Gastrocnemius medialis (tissue), 4 donors: ENCODE measurements around the gene ZCCHC24. TPM values are rescaled to one million over a fixed set of nuclear protein-coding genes. Genes with fewer than 3 reads are reported as not detected.

Experiments used
- ATAC-seq, 2 donors: fragments of 150-250 bp; one replicate each; pipeline ENCODE4 v1.9.1; 2016
- DNase-seq, 2 donors: peaks; one replicate each; pipeline ENCODE4 v3.0.0-alpha.2; 2019
- H3K27ac ChIP-seq, 4 donors: fragments of 200-600 bp; sonication (generic); 1 replicate in 1 of 4; 2 replicates in 3 of 4; pipeline ENCODE4 v1.5.1; 2016 to 2018; ENCODE audit warnings: mild to moderate bottlenecking in 2 of 4, moderate library complexity in 1 of 4
- H3K27me3 ChIP-seq, 3 donors: fragments of 200-600 bp; sonication (generic) in 2 of 3; 1 replicate in 1 of 3; 2 replicates in 2 of 3; pipeline versions ENCODE4 v1.5.1 to v1.6.0; 2016 to 2019; ENCODE audit warnings: mild to moderate bottlenecking in 1 of 3, moderate library complexity in 1 of 3
- H3K36me3 ChIP-seq, 2 donors: fragments of 200-600 bp; sonication (generic) in 1 of 2; one replicate each; pipeline ENCODE4 v1.5.1; 2017 to 2018
- H3K4me1 ChIP-seq, 2 donors: fragments of 200-600 bp; sonication (generic) in 1 of 2; one replicate each; pipeline ENCODE4 v1.5.1; 2016 to 2017; ENCODE audit warnings: mild to moderate bottlenecking in 2 of 2
- H3K4me3 ChIP-seq, 4 donors: fragments of 200-600 bp; sonication (generic) in 3 of 4; 1 replicate in 1 of 4; 2 replicates in 3 of 4; pipeline ENCODE4 v1.5.1; 2016 to 2019; ENCODE audit warnings: mild to moderate bottlenecking in 2 of 4
- H3K9me3 ChIP-seq, 3 donors: fragments of 200-600 bp; sonication (generic) in 2 of 3; 1 replicate in 1 of 3; 2 replicates in 2 of 3; pipeline ENCODE4 v1.5.1; 2016 to 2019
- POLR2A ChIP-seq, 2 donors: fragments of 450-650 bp; IDR thresholded peaks; one replicate each; pipeline ENCODE4 v1.6.1; 2017; ENCODE audit warnings: antibody characterized with exemption in 2 of 2, mild to moderate bottlenecking in 2 of 2, moderate library complexity in 2 of 2
- in situ Hi-C, 4 donors: fragments of 200-750 bp; cut with MboI; loops; one replicate each; pipeline versions ENCODE4 v1.15.0 to v1.8.0; 2017; ENCODE audit warnings: low sequenced_read_pairs in 4 of 4
- intact Hi-C: fragments of 100-400 bp; cut with DNase I; formaldehyde crosslinking; loops from one replicate; pipeline ENCODE4 v1.15.1; 2023; ENCODE audit warnings: low total_unique reads
- total RNA-seq, 4 donors: library from RNA; depleted of rRNA; stranded (reverse); fragments of >200 nt; gene quantifications; one replicate each; pipeline versions ENCODE4 v1.1.0 to v1.2.3, GENCODE V29; 2016
- TF ChIP-seq, protein P1 (sequence below), 5 experiments: fragments of 450-650 bp in 3 of 5; fragments of 200-600 bp in 2 of 5; sonication (generic) in 2 of 5; IDR thresholded peaks in 4 of 5; conservative IDR thresholded peaks in 1 of 5; 1 replicate in 4 of 5; 2 replicates in 1 of 5; pipeline ENCODE4 v1.5.1; 2016 to 2019; ENCODE audit warnings: antibody characterized with exemption in 5 of 5, mild to moderate bottlenecking in 3 of 5, moderate library complexity in 3 of 5

The ZCCHC24 gene
- total RNA-seq, 4 donors from 2014 or later: 59.6 to 122 (median 84.5) TPM

DNA sequence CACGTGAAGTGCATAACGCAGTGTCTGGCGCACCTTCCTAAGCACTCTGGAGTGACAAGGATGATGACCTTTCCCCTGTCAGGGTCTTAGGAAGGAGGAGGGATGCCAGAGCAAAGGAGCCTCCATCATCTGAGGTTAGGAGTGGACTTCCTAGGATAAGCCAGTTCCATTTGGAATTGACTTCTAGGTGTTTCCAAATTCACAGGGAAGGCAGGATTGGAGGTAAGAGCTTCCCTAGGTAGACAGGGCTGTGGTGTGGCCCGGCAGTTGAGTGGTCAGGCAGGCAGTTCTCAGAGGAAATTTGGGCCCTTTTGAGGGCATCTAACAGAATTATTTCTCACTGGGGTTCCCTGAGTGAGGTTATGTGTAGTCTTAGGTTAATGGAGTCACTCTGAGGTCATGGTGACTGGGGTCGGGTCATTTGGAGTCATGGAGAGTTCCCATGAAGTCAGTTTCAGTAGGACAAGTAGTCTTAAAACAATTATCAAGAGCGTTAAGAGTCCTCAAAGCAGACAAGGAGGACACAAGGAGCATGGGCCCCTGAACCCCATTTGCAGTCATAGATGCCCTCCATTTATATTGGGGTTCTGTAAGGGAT is 89.9 kb downstream of the ZCCHC24 start:
- H3K27ac ChIP-seq: no peak overlapping the region
- intact Hi-C loops (no loop called here), in situ Hi-C loops (loop anchor here in 1 of 4 donors (25.0 kb wide), 1 partner anchor 582 kb away; the partner anchor contains the start of gene SFTPD)
- no peak overlapping the region for H3K4me3 ChIP-seq
- H3K36me3 ChIP-seq: peaks cover 0 to 43% of the 10 kb centered on the region in 2 donors
- H3K9me3 ChIP-seq: no peaks in the 10 kb centered on the region
- ATAC-seq (no peak), DNase-seq (peak in 1 of 2 donors; percentile 6)
- no peaks in the 10 kb centered on the region for H3K27me3 ChIP-seq
- no peak for TF ChIP-seq POLR2A (IDR thresholded peaks at IDR 0.05)
- TF ChIP-seq, protein P1, sequence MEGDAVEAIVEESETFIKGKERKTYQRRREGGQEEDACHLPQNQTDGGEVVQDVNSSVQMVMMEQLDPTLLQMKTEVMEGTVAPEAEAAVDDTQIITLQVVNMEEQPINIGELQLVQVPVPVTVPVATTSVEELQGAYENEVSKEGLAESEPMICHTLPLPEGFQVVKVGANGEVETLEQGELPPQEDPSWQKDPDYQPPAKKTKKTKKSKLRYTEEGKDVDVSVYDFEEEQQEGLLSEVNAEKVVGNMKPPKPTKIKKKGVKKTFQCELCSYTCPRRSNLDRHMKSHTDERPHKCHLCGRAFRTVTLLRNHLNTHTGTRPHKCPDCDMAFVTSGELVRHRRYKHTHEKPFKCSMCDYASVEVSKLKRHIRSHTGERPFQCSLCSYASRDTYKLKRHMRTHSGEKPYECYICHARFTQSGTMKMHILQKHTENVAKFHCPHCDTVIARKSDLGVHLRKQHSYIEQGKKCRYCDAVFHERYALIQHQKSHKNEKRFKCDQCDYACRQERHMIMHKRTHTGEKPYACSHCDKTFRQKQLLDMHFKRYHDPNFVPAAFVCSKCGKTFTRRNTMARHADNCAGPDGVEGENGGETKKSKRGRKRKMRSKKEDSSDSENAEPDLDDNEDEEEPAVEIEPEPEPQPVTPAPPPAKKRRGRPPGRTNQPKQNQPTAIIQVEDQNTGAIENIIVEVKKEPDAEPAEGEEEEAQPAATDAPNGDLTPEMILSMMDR (IDR thresholded peaks at IDR 0.05 in 4 of 5, conservative IDR thresholded peaks at IDR 0.05 in 1 of 5): no peak
- peaks cover 10 to 13% of the 10 kb centered on the region in 2 donors for H3K4me1 ChIP-seq

DNA sequence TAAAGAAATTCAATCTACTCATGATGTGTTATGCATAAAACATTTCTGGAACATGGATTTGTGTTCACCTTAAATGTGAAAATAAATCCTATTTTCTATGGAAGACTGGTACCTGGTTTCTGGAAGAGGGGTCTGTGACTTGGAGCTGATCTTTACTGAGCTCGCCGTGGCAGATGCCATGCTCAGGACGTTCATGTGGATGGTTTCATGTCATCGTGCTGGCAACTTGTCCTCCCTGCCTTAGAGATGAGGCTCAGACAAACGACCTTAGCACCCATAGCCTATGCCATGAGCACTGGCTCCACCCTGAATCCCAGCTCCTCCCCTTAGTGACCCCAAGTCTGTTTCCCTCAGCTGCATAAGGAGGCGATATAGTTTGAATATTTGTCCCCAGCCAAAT is 90.8 kb downstream of the ZCCHC24 start:
- ATAC-seq: no peak
- H3K27me3 ChIP-seq: no peaks in the 10 kb centered on the region
- H3K4me1 ChIP-seq: peaks cover 10 to 13% of the 10 kb centered on the region in 2 donors
- H3K27ac ChIP-seq: no peak overlapping the region
- H3K9me3 ChIP-seq: no peaks in the 10 kb centered on the region
- no peak for TF ChIP-seq POLR2A (IDR thresholded peaks at IDR 0.05)
- intact Hi-C loops (no loop called here), in situ Hi-C loops (loop anchor here in 1 of 4 donors (25.0 kb wide), 1 partner anchor 583 kb away; the partner anchor contains the start of gene SFTPD)
- H3K36me3 ChIP-seq: peaks cover 0 to 52% of the 10 kb centered on the region in 2 donors
- DNase-seq: no peak
- H3K4me3 ChIP-seq: no peak overlapping the region

DNA sequence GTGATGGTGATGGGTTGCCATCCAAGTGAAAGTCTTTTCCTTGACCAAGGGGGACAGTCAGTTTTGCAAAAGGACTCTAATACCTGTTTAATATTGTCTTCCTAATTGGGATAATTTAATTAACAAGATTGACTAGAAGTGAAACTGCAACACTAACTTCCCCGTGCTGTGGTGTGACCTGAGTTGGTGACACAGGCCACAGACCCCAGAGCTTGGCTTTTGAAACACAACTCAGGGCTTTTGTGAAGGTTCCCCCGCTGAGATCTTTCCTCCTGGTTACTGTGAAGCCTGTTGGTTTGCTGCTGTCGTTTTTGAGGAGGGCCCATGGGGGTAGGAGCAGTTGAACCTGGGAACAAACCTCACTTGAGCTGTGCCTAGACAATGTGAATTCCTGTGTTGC is 91.3 kb downstream of the ZCCHC24 start:
- intact Hi-C loops: no loop called here
- DNase-seq (no peak), ATAC-seq (no peak)
- TF ChIP-seq, protein P1 (IDR thresholded peaks at IDR 0.05 in 4 of 5, conservative IDR thresholded peaks at IDR 0.05 in 1 of 5): no peak
- TF ChIP-seq POLR2A (IDR thresholded peaks at IDR 0.05): no peak
- Histone ChIP-seq H3K4me3 (no peak overlapping the region), H3K9me3 (no peaks in the 10 kb centered on the region), H3K36me3 (peaks cover 0 to 55% of the 10 kb centered on the region in 2 donors), H3K27ac (no peak overlapping the region), H3K27me3 (no peaks in the 10 kb centered on the region), H3K4me1 (peaks cover 10 to 11% of the 10 kb centered on the region in 2 donors)
- in situ Hi-C loops: loop anchor here in 1 of 4 donors (25.0 kb wide), 1 partner anchor 583 kb away; the partner anchor contains the start of gene SFTPD

DNA sequence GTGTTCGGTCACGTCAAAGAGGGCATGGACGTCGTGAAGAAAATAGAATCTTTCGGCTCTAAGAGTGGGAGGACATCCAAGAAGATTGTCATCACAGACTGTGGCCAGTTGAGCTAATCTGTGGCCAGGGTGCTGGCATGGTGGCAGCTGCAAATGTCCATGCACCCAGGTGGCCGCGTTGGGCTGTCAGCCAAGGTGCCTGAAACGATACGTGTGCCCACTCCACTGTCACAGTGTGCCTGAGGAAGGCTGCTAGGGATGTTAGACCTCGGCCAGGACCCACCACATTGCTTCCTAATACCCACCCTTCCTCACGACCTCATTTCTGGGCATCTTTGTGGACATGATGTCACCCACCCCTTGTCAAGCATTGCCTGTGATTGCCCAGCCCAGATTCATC is 91.7 kb downstream of the ZCCHC24 start:
- Histone ChIP-seq H3K36me3 (peaks cover 0 to 55% of the 10 kb centered on the region in 2 donors), H3K27me3 (no peaks in the 10 kb centered on the region), H3K4me3 (no peak overlapping the region), H3K27ac (peak overlapping the region in 2 of 4 donors; percentile 7 to 18), H3K9me3 (no peaks in the 10 kb centered on the region), H3K4me1 (peaks cover 11 to 12% of the 10 kb centered on the region in 2 donors)
- in situ Hi-C loops: loop anchor here in 1 of 4 donors (25.0 kb wide), 1 partner anchor 584 kb away; the partner anchor contains the start of gene SFTPD
- TF ChIP-seq POLR2A (IDR thresholded peaks at IDR 0.05): no peak
- TF ChIP-seq, protein P1 (IDR thresholded peaks at IDR 0.05 in 4 of 5, conservative IDR thresholded peaks at IDR 0.05 in 1 of 5): no peak
- no peak for DNase-seq
- no peak for ATAC-seq
- intact Hi-C loops: no loop called here

DNA sequence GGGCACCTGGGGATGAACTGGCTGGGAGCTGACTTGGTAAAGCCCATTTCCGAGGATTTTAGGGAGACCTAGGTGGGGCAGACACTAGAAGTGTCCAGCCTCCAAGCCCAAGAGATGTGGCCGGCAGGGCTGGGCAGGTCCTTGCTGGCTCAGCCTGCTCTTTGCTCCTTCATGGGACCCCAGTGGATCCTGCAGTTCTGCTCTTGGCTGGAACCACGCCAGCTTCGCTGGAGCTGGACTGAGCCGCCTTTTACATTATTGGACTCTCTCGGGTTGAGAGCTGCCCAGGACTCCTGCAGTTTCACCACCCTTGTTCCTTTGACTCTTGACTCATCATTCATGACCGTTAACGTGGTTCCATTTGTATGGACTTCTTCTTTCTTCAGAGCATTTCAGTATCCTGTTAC is 92.4 kb downstream of the ZCCHC24 start:
- no peaks in the 10 kb centered on the region for H3K27me3 ChIP-seq
- H3K9me3 ChIP-seq: no peaks in the 10 kb centered on the region
- in situ Hi-C loops: loop anchor here in 1 of 4 donors (25.0 kb wide), 1 partner anchor 584 kb away; the partner anchor contains the start of gene SFTPD
- no peak overlapping the region for H3K4me3 ChIP-seq
- peak in 1 of 2 donors; percentile 13 for DNase-seq
- H3K27ac ChIP-seq: peak overlapping the region in 2 of 4 donors; percentile 7 to 18
- peaks cover 0 to 55% of the 10 kb centered on the region in 2 donors for H3K36me3 ChIP-seq
- intact Hi-C loops: no loop called here
- no peak for TF ChIP-seq POLR2A (IDR thresholded peaks at IDR 0.05)
- TF ChIP-seq, protein P1 (IDR thresholded peaks at IDR 0.05 in 4 of 5, conservative IDR thresholded peaks at IDR 0.05 in 1 of 5): no peak
- peak in 1 of 2 donors; percentile 47 for ATAC-seq
- H3K4me1 ChIP-seq: peaks cover 9 to 12% of the 10 kb centered on the region in 2 donors
